ENCODE results near the gene TBC1D22A. TPM values are rescaled to one million over a fixed set of nuclear protein-coding genes. Genes with fewer than 3 reads are reported as not detected.
A peak's percentile ranks its signal among the peaks of the same experiment; 100 is the strongest.

Gene TBC1D22A
- total RNA-seq, 2 donors from 2014 or later, result 21.0 to 27.9 TPM

- peaks cover 18% of the 10 kb centered on the region for H3K36me3 Mint-ChIP-seq (ENCODE audit: low read depth)
- no peaks in the 10 kb centered on the region for H3K27me3 Mint-ChIP-seq (ENCODE audit: insufficient read depth)
- Histone ChIP-seq H3K27ac (ENCODE audit: low read depth, low read length) (no peak overlapping the region), H3K9ac (ENCODE audit: extremely low read depth, low read length, poor library complexity, severe bottlenecking) (no peak overlapping the region), H3K36me3 (ENCODE audit: control insufficient read depth, insufficient read depth, low read length) (no peaks in the 10 kb centered on the region), H3K4me3 (ENCODE audit: low read length) (no peak overlapping the region), H3K4me1 (ENCODE audit: control insufficient read depth, insufficient read depth, low read length) (peaks cover 2% of the 10 kb centered on the region), H3K9me3 (ENCODE audit: control insufficient read depth, low read length) (no peaks in the 10 kb centered on the region), H3K27me3 (ENCODE audit: control insufficient read depth, insufficient read depth, low read length, poor library complexity, severe bottlenecking) (no peaks in the 10 kb centered on the region)
- DNase-seq, result no peak
- TF ChIP-seq CTCF (conservative IDR thresholded peaks at IDR 0.05), result no peak
- H3K4me1 Mint-ChIP-seq, result peaks cover 18% of the 10 kb centered on the region
- no peak overlapping the region for H3K4me3 Mint-ChIP-seq
- peak overlapping the region; percentile 5 for H3K27ac Mint-ChIP-seq
- 95 to 97% methylated on average over 9 to 11 of the region's 11 CpGs for WGBS, 2 experiments (ENCODE audit: insufficient coverage in 1 of 2, insufficient read length in 1 of 2)
- H3K9me3 Mint-ChIP-seq, result no peaks in the 10 kb centered on the region
Measured at GRCh38 chr22:46767249-46767985, 5.0 kb downstream of the TBC1D22A start.

- Mint-ChIP-seq H3K9me3 (no peaks in the 10 kb centered on the region), H3K4me3 (no peak overlapping the region), H3K4me1 (peaks cover 18% of the 10 kb centered on the region), H3K27ac (peak overlapping the region; percentile 65), H3K27me3 (ENCODE audit: insufficient read depth) (no peaks in the 10 kb centered on the region), H3K36me3 (ENCODE audit: low read depth) (peaks cover 18% of the 10 kb centered on the region)
- Histone ChIP-seq H3K9ac (ENCODE audit: extremely low read depth, low read length, poor library complexity, severe bottlenecking) (no peak overlapping the region), H3K36me3 (ENCODE audit: control insufficient read depth, insufficient read depth, low read length) (no peaks in the 10 kb centered on the region), H3K4me1 (ENCODE audit: control insufficient read depth, insufficient read depth, low read length) (peaks cover 5% of the 10 kb centered on the region), H3K4me3 (ENCODE audit: low read length) (no peak overlapping the region), H3K27ac (ENCODE audit: low read depth, low read length) (no peak overlapping the region), H3K27me3 (ENCODE audit: control insufficient read depth, insufficient read depth, low read length, poor library complexity, severe bottlenecking) (no peaks in the 10 kb centered on the region), H3K9me3 (ENCODE audit: control insufficient read depth, low read length) (no peaks in the 10 kb centered on the region)
- WGBS, 2 experiments (ENCODE audit: insufficient coverage in 1 of 2, insufficient read length in 1 of 2), result 92 to 97% methylated on average over 11 to 17 of the region's 17 CpGs
- TF ChIP-seq CTCF (conservative IDR thresholded peaks at IDR 0.05), result no peak
- no peak for DNase-seq
Measured at GRCh38 chr22:46769191-46769675, 6.8 kb downstream of the TBC1D22A start.

GRCh38 chr22:46769706-46770105, 7.3 kb downstream of the TBC1D22A start:
- Histone ChIP-seq H3K4me1 (ENCODE audit: control insufficient read depth, insufficient read depth, low read length) (peaks cover 10% of the 10 kb centered on the region), H3K9me3 (ENCODE audit: control insufficient read depth, low read length) (no peaks in the 10 kb centered on the region), H3K9ac (ENCODE audit: extremely low read depth, low read length, poor library complexity, severe bottlenecking) (no peak overlapping the region), H3K36me3 (ENCODE audit: control insufficient read depth, insufficient read depth, low read length) (no peaks in the 10 kb centered on the region), H3K4me3 (ENCODE audit: low read length) (no peak overlapping the region), H3K27me3 (ENCODE audit: control insufficient read depth, insufficient read depth, low read length, poor library complexity, severe bottlenecking) (no peaks in the 10 kb centered on the region), H3K27ac (ENCODE audit: low read depth, low read length) (no peak overlapping the region)
- DNase-seq, result no peak
- WGBS, 2 experiments (ENCODE audit: insufficient coverage in 1 of 2, insufficient read length in 1 of 2), result 89 to 92% methylated on average over 5 to 6 of the region's 6 CpGs
- H3K9me3 Mint-ChIP-seq, result no peaks in the 10 kb centered on the region
- H3K36me3 Mint-ChIP-seq (ENCODE audit: low read depth), result peaks cover 18% of the 10 kb centered on the region
- TF ChIP-seq CTCF (conservative IDR thresholded peaks at IDR 0.05), result no peak
- no peak overlapping the region for H3K4me3 Mint-ChIP-seq
- peaks cover 18% of the 10 kb centered on the region for H3K4me1 Mint-ChIP-seq
- peak overlapping the region; percentile 65 for H3K27ac Mint-ChIP-seq
- no peaks in the 10 kb centered on the region for H3K27me3 Mint-ChIP-seq (ENCODE audit: insufficient read depth)

All from endodermal cell (in vitro differentiated cells).